ENCODE measurements around the gene DRD4. TPM values are rescaled to one million over a fixed set of nuclear protein-coding genes. Genes with fewer than 3 reads are reported as not detected.

Gene DRD4
- polyA plus RNA-seq, 1 donor, result 1.1 TPM

DNA sequence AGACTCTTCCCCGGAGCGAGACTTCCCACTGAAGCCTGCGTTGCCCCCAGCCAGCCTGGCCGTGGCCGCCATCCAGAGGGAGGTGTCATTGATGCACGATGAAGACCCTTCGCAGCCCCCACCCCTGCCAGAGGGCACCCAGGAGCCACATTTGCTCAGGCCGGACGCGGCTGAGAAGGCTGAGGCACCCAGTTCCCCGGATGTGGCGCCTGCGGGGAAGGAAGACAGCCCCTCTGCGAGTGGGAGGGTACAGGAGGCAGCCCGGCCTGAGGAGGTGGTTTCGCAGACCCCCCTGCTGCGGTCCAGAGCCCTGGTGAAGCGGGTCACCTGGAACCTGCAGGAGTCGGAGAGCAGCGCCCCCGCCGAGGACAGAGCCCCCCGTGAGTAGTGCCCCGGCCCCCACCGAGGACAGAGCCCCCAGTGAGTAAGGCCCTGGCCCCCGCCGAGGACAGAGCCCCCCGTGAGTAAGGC, 27.7 kb upstream of the DRD4 start:
- DNase-seq, result no peak

DNA sequence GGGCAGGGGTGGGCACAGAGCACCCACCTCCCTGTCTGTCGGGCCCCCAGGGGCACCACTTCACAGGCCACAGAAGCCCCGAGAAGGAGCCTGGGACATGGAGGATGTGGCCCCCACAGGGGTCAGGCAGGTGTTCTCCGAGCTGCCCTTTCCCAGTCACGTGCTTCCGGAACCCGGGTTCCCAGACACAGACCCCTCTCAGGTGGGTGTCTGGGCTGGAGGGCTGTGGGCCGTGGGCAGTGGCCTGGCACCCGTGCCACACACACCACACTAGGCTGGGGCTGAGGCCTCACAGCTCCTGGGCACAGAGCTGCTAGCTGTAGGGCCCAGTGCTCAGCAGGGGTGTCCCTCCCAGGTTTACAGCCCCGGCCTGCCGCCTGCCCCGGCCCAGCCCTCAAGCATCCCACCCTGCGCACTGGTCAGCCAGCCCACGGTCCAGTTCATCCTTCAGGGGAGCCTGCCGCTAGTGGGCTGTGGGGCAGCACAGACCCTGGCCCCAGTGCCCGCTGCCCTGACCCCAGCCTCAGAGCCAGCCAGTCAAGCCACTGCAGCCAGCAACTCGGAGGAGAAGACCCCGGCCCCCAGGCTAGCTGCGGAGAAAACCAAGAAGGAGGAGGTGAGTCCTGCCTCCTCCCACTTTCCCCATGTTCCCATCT, 26.8 kb upstream of the DRD4 start:
- DNase-seq, result no peak

DNA sequence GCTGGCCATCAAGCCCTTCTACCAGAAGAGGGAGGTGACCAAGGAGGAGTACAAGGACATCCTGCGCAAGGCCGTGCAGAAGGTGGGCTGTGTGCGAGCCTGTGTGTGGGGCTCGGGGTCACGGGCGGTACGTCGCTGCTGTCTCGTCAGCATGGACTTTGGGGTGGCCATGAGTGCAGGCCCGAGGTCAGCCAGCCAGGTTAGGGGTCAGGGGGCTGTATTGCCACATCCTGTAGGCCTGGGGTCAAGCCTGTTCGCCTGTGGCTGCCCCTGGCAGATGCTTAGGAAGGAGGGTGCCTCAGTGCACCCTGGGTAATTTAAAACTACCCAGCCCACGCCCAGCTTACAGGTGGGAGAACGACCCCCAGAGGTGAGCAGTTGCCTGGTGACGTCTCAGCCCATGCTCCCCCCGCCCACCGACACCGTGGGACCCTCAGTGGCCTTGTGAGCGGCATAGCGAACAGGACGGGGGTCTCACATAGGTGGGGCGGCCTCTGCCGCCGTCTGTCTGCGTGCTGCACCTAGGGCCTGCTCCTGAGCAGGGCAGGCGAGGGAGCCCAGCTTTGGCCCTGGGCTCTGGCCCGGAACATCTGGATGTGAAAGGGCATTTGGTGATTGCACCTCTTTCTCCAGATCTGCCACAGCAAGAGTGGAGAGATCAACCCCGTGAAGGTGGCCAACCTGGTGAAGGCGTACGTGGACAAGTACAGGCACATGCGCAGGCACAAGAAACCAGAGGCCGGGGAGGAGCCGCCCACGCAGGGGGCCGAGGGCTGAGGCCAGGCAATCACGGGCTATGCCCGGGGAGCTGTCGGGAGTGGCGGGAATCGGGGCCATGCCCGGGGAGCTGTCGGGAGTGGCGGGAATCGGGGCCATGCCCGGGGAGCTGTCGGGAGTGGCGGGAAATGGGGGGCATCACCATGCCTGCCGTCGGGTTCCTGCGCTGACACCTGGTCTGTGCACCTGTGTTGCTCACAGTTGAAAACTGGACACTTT, 25.8 kb upstream of the DRD4 start:
- DNase-seq, result no peak

DNA sequence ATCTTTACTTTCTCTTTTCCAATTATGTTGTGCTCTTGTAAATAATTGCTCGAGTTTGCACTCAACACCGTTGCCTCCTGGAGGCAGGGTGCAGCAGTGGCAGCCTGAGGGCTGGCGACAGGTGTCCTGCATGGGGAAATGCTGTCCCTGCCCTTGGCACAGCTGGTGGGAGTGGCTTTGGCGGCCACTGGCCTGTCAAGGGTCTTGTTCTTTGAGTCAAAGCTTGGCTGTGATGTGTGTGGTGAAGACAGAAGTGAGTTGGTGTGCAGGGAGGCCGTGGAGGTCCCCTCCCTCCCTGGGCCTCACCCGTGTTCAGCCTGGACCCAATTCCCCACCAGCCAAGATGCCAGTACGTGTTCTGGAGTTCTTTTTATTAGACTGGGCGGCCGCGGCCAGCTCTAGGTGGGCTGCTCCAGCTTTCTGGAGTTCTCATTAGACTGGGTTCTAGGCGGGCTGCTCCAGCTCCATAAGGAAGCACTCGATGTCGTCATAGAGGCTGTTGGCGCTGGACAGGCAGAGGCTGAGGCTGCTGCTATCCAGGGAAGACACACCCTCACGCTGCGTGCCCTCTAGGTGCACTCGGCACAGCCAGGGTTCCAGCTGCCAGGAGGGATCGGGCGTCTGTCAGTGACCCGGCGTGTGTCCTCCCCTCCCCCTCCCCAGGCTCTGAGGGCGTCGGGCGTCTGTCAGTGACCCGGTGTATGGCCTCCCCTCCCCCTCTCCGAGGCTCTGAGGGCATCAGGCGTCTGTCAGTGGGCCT, 24.7 kb upstream of the DRD4 start:
- DNase-seq, result no peak

DNA sequence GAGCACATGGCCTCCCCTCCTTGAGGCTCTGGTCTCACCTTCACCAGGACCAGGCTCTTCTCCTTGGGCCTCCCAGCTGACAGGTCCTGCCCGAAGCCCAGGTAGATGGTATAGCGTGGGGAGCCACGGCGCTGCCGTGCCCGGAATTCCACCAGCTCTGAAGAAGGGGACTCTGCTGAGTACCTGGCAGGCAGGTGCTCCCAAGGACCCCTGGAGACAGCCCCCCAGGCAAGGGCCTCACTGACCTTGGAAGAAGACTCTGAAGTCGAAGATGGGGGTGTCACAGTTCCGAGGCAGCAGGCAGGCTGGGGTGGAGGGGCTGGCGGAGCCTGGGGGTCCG, 24.1 kb upstream of the DRD4 start:
- no peak for DNase-seq

DNA sequence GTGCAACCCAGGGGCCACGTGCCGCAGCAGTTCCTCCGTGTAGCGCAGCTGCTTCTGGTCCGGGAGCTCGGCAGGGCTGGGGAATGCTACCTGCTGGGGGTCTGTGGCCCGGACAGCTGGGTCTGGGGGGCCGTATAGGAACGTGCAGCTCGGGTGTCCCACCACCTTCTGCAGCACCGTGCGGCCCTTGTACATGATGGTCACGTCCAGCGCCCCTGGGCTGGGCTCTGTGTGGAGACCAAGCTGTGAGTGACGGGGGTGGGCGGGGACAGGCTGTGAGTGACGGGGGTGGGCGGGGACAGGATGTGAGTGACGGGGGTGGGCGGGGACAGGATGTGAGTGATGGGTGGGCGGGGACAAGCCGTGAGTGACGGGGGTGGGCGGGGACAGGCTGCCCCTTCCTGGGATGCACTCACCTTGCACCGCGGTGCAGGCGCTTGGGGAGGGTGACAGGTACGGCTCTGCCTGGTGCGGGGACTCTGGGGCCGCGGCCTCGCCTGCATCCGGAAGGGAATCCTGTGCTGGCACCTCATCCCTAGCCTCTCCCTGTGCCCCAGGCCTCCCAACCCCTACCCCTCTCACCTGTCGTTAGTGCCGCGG, 23.6 kb upstream of the DRD4 start:
- DNase-seq, result no peak

DNA sequence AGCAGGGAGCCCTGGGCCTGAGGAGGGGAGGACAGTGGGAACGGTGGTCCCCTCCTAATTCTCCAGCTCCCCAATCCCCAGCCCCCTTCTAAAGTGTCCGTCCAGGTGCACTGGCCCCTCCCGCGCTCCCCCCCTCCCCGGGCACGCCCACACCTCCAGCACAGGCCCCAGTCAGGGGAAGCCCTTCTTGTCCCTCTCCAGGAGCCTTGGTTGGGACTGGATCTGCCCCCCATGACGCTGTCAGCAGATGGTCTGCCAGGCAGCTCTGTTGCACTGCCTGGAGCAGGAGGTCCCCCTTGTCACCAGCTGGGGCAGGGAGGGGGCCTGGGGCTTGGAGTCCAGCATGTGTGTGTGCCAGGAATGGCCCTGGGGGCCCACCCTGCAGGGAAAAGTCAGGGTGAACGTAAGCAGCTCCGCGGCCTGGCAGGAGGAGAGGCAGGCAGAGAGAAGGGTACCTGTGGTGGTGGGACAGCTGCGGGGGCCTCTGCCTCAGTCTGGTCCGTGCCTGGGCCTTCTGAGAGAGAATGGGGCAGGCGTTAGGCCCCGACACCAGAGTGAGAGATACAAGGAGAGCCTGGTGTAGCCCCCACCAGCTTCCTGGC, 22.9 kb upstream of the DRD4 start:
- no peak for DNase-seq

DNA sequence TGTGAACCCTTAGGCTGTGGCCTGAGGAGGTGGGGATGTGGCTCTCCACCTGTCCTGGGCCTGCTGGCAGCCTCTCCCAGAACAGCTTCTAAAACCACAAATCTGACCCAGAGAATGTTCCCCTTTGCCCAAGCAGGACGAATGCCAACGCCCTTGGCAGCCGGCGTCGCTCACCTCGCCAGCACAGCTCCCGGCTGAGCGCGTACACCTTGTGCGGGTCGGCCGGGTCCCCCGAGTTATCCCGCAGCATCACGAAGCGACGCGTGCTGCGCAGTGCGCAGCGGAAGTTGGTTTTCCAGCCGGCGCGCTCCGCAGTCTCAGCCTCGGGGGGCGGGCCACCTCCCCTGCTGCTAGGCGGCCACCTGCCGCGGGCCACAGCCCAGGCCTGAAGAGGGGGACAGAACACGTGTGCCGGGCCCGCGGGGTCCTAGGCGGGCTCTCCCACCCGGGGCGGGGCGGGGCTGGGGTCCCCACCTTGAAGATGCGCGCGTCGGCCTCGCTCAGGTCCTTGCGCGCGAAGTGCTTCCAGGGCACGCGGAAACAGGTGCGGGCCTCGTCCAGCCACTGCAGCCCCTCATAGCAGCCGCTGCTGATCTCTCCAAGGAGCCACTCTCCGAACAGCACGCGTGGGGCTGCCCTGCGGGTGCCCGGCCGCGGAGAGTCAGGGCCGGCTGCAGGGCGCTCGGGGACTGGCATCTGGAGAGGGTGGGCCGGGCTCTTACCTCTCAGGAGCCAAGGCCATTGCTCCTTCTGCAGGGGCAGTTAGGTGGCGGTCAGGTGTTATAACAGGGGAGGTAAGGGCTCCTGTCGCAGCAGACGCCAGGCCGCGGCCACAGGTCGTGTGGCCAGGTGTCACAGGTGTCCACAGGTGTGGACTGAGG, 22.2 kb upstream of the DRD4 start:
- DNase-seq, result no peak

DNA sequence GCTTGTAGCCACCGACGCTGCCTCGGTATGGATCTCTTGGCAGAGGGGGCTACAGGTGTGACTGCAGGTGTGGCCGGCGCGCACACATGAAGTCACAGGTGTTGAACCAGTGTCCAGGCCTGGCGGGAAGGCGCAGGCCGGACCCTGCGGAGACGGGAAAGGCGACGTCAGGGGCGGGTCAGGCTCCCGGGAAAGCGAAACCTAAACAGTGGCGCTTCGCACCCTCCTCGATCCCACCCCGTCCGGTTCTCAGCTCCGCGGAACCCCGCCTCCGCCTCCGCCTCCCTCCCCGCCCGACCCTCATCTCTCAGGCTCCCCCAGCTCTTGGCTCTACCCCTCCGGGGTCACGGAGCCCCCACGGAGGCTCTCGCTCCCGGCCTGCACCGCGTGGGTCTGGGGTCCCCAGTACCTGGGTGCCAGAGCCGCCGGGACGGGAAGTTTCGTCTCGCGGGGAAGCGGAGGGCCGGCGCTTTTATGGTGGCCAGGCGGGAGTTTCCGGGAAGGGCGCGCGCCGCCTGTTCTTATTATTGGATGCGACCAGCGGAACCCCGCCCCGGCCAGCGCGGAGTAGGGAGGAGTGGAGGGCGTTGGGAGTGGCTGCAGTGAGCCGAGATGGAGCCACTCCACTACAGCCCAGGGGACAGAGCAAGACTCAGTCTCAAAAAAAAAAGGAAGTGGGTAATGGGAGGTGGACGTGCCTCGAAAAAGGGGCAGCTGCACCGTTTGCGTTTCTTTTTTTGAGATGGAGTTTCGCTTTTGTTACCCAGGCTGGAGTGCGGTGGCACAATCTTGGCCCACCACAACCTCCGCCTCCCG, 21.4 kb upstream of the DRD4 start, which contains the start of gene IRF7:
IRF7 (minus strand) TSS at position 447 of the 816 bp plus-strand sequence. CDS start 586 bp downstream, outside the sequence.
- peak; percentile 91 for DNase-seq

DNA sequence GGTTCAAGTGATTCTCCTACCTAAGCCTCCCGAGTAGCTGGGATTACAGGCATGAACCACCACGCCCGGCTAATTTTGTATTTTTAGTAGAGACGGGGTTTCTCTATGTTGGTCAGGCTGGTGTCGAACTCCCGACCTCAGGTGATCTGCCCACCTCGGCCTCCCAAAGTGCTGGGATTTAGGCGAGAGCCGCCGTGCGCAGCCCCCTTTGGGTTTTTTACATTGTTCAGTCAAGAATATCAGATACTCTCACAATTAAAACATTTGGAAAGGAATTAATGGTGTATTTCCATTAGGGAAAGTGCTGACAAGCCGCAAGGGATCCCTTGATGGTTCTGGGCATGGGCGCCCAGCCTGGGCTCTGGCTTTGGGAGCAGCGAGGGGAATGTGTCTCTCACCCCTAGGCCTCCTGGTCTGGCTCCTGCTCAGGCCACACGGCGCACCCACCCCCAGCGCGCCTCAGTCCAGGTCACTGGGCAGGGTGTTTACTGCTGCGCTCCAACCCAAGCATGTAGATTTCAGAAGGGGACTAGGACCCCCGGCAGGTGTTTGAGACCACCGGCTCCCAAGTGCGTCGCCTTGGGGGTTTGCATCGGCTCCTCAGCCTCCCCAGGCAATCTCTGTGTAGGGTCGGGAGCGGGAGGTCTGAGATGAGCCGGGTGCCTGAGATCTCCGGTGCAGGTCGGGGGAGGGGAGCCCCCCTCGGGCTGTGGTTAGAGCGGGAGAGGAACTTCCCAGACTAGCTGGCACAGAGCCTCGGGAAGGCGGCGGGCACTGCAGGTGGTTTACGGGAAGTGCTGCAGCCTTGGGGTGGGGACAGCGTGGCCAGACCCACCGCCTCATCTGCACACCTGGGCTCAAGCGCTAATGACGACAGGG, 20.5 kb upstream of the DRD4 start:
- DNase-seq, result no peak

DNA sequence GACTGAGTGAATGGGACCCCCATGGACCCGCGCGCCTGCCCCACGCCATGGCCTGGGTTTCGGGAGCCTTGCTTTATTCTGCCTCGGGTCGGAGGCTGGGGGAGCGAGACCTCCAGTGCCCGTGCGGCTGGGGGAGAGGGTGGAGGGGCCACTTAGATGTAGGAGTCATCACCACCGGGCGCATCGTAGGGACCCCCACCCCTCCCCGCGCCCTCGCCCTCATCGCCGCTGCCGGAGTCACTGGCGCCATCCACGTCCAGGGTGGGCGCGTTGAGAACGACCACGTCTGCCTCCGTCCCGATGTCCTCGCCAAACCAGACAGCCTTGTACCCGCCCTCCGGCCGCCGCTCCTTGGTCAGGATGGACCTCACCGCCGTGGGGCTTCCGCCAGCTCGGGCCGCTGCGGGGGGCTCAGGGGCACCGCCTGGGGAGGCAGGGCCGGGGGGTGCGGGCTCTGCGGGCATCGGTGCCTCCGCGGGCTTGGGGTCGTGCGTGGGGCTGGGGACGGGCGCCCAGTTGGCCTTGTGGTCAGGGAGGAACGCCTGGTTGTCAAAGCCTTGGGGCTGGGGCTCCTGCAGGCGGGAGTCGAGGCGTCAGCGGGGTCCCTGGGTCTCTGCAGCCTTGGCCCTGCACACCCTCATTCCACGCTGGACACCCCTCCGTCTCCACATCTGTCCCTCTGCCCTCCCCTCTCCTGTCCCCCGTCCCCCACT, 19.7 kb upstream of the DRD4 start:
- no peak for DNase-seq

DNA sequence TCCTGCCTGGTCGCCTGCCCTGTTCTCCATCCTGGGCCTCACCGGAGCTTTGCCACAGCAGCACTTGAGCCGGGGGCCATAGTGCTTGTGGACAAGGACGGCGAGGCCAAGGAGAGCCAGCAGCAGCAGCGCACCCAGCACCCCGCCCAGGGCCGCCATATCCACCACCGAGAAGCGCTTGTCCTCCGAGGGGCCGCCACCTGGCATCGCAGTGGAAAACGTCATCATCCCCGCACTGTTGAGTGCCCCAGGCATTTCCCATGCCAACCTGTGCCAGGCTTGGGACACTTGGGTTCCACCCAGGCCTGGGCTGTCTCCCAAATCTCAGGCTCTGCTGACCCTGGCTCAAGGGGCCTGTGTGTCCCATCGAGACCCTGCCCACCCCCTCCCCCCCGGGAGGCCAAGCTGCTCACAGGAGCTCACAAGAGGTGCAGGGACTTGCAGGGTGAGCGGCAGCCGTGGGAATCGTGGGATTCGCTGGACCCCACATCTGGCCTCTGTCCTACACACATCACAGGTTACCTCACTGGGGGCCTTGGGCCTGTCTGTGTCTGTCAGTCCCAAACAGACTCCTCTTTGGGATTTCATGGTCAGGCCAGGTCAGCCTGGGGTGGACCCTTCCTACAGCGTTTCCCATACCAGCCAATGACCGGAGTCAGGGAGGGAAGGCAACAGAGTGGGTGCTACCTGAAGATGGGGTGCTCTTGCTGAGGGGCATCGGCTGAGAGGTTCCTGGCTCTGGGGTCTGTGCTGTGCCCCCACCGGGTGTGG, 19.0 kb upstream of the DRD4 start:
- DNase-seq, result no peak

DNA sequence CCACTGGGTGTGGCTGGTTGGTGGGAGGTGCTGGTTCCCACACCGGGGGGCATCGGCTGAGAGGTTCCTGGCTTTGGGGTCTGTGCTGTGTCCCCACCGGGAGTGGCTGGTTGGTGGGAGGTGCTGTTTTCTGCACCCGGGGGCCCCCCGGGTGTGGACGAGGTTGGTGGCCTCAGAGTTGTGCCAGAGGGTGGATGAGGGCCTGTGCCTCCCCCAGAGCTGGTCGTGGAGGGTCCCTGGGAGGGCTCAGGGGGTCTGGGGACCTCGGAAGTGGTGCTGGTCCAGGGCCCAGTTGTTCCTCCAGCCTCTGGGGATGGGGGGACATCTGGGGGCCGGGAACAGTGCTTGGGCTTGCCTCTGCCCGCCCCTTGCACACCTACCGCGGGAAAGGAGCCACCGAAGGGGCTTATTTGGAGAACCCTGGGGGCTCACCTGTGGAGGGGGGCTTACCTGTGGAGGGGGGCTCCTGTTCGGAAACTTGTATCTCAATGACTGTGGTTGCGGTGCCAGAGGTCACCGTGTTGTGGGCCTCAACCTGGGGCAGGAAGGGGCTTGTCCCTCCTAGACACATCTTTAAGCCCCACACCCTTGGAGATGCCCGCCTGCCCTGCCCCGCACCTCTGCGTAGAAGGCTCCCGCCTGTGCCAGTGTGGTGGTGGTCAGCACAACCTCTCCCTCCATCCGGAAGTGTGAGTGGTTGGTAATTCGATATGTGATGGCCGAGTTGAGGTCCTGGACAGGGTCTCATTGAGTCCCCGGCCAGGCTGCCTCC, 18.0 kb upstream of the DRD4 start:
- DNase-seq, result no peak

DNA sequence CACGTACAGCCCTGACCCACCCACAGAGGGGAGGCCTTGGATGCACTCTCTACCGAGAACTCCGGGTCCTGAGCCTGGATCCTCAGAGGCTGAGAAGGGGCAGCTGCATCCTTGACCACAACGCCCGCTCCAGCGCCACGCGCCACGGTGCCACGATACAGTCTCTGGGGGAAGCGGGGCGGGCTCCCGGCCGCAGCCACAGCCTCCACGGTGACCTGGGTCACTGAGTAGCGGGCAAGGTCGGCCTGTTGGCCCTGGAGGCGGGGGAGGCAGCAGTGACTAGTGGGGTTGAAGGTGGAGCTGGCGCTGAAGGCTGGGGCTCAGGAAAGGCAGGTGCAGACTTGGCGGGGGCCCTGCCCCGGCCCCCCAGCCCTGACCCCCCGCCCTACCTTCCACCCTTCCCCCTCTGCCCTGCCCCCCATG, 17.4 kb upstream of the DRD4 start:
- no peak for DNase-seq

DNA sequence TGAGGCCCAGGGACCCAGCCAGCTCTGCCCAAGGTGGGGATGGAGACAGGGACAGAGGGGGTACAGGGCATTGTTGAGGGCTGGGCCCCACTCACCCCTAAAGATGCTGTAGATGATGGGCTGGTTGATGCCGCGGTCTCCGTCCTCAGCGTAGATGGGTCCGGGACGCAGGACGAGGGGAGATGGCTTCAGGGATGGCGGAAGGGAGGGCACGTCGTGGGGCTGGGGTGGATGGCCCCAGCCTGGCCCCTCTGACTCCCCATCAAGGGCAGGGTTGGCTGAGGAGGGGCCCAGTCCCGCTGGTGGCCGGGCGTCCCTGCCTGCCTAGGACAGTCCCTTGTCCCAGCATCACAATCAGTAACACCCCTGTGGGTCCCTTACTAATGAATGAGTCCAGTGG, 16.9 kb upstream of the DRD4 start:
- DNase-seq, result no peak
